HL-60 (cell line): ENCODE data around the gene GLIPR1L2.

Source experiments
- GABPA ChIP-seq: IDR thresholded peaks from 2 replicates; pipeline ENCODE4 v1.6.1; 2012; ENCODE audit warnings: low read depth
- POLR2AphosphoS5 ChIP-seq: IDR thresholded peaks from 2 replicates; pipeline ENCODE4 v1.6.1; 2012; ENCODE audit warnings: low read depth
- TF ChIP-seq, protein P1 (sequence below): IDR thresholded peaks from one replicate; pipeline ENCODE4 v1.5.1; 2011; ENCODE audit warnings: low read length, control low read depth, inconsistent platforms; ENCODE audit not compliant: insufficient read depth
- TF ChIP-seq, protein P2 (sequence below): IDR thresholded peaks from 2 replicates; pipeline ENCODE4 v1.6.1; 2012; ENCODE audit warnings: low read depth; ENCODE audit not compliant: insufficient replicate concordance

DNA sequence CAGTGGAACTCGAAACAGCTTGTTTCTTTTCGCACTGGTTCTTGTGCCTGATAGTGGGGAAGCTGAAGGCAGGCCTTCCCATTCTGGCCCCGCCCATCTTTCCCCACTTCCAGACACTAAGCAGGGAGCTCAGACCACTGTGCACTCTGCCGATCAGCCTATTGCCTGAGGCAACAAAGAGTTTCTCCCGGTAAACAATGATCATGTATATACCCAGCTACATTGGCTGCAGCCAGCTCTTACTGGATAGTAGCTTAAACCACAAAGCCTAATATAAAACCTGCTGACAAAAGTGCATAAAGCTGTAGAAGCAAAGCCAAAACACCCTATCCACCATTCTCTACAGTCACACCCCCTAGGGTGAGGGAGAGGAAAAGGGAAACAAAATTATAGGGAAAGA, 65.0 kb downstream of the GLIPR1L2 start:
- TF ChIP-seq, protein P1, sequence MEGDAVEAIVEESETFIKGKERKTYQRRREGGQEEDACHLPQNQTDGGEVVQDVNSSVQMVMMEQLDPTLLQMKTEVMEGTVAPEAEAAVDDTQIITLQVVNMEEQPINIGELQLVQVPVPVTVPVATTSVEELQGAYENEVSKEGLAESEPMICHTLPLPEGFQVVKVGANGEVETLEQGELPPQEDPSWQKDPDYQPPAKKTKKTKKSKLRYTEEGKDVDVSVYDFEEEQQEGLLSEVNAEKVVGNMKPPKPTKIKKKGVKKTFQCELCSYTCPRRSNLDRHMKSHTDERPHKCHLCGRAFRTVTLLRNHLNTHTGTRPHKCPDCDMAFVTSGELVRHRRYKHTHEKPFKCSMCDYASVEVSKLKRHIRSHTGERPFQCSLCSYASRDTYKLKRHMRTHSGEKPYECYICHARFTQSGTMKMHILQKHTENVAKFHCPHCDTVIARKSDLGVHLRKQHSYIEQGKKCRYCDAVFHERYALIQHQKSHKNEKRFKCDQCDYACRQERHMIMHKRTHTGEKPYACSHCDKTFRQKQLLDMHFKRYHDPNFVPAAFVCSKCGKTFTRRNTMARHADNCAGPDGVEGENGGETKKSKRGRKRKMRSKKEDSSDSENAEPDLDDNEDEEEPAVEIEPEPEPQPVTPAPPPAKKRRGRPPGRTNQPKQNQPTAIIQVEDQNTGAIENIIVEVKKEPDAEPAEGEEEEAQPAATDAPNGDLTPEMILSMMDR = no peak
- TF ChIP-seq GABPA = no peak
- TF ChIP-seq POLR2AphosphoS5 = no peak
- TF ChIP-seq, protein P2, sequence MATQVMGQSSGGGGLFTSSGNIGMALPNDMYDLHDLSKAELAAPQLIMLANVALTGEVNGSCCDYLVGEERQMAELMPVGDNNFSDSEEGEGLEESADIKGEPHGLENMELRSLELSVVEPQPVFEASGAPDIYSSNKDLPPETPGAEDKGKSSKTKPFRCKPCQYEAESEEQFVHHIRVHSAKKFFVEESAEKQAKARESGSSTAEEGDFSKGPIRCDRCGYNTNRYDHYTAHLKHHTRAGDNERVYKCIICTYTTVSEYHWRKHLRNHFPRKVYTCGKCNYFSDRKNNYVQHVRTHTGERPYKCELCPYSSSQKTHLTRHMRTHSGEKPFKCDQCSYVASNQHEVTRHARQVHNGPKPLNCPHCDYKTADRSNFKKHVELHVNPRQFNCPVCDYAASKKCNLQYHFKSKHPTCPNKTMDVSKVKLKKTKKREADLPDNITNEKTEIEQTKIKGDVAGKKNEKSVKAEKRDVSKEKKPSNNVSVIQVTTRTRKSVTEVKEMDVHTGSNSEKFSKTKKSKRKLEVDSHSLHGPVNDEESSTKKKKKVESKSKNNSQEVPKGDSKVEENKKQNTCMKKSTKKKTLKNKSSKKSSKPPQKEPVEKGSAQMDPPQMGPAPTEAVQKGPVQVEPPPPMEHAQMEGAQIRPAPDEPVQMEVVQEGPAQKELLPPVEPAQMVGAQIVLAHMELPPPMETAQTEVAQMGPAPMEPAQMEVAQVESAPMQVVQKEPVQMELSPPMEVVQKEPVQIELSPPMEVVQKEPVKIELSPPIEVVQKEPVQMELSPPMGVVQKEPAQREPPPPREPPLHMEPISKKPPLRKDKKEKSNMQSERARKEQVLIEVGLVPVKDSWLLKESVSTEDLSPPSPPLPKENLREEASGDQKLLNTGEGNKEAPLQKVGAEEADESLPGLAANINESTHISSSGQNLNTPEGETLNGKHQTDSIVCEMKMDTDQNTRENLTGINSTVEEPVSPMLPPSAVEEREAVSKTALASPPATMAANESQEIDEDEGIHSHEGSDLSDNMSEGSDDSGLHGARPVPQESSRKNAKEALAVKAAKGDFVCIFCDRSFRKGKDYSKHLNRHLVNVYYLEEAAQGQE = no peak
